Mesendoderm (in vitro differentiated cells): ENCODE measurements around the gene SPATA31E1.
"Not testable (repeated sequence)": the region's sequence is repeated elsewhere in the genome, so short reads cannot be mapped to it uniquely, and the experiment has no call there.

Experiments
- DNase-seq: peaks from one replicate; pipeline ENCODE4 v3.0.0; 2013
- H2AK5ac ChIP-seq: 2 replicates; pipeline ENCODE4 v1.6.1; 2013; ENCODE audit warnings: low read length, inconsistent platforms
- H2BK120ac ChIP-seq: 2 replicates; pipeline ENCODE4 v1.6.1; 2013; ENCODE audit warnings: low read depth, mild to moderate bottlenecking, low read length, moderate library complexity, mixed read lengths
- H2BK15ac ChIP-seq: replicated peaks from 2 replicates; pipeline ENCODE4 v1.6.1; 2013; ENCODE audit warnings: low read depth, mild to moderate bottlenecking, moderate library complexity
- H2BK5ac ChIP-seq: 2 replicates; pipeline ENCODE4 v1.6.1; 2013; ENCODE audit warnings: low read length, inconsistent platforms
- H3K18ac ChIP-seq: 2 replicates; pipeline ENCODE4 v1.6.1; 2013; ENCODE audit warnings: mild to moderate bottlenecking, low read length, mixed read lengths
- H3K23ac ChIP-seq: one replicate; pipeline ENCODE4 v1.6.1; 2013; ENCODE audit warnings: low read length
- H3K27ac ChIP-seq: 2 replicates; pipeline ENCODE4 v1.5.1; 2013; ENCODE audit warnings: low read depth, mild to moderate bottlenecking, inconsistent platforms, low read length, moderate library complexity
- H3K27me3 ChIP-seq: 2 replicates; pipeline ENCODE4 v1.6.1; 2013; ENCODE audit warnings: low read length, control low read depth, mild to moderate bottlenecking, inconsistent platforms; ENCODE audit not compliant: insufficient read depth, poor library complexity
- H3K36me3 ChIP-seq: 2 replicates; pipeline ENCODE4 v1.6.1; 2013; ENCODE audit warnings: low read length, inconsistent platforms; ENCODE audit not compliant: control insufficient read depth, insufficient read depth
- H3K4ac ChIP-seq: one replicate; pipeline ENCODE4 v1.6.1; 2013; ENCODE audit warnings: low read depth, mild to moderate bottlenecking, low read length, moderate library complexity
- H3K4me1 ChIP-seq: 2 replicates; pipeline ENCODE4 v1.6.1; 2013; ENCODE audit warnings: low read depth, low read length, inconsistent platforms; ENCODE audit not compliant: control insufficient read depth
- H3K4me2 ChIP-seq: 2 replicates; pipeline ENCODE4 v1.6.1; 2013; ENCODE audit warnings: low read length
- H3K4me3 ChIP-seq: 2 replicates; pipeline ENCODE4 v1.5.1; 2013; ENCODE audit warnings: mild to moderate bottlenecking, low read length
- H3K56ac ChIP-seq: one replicate; pipeline ENCODE4 v1.6.1; 2013; ENCODE audit warnings: low read length
- H3K79me1 ChIP-seq: 2 replicates; pipeline ENCODE4 v1.6.1; 2013; ENCODE audit warnings: low read length, inconsistent platforms
- H3K79me2 ChIP-seq: 2 replicates; pipeline ENCODE4 v1.6.1; 2013; ENCODE audit warnings: mild to moderate bottlenecking, low read length; ENCODE audit not compliant: control insufficient read depth, insufficient read depth
- H3K9ac ChIP-seq: 2 replicates; pipeline ENCODE4 v1.6.1; 2013; ENCODE audit warnings: low read length, inconsistent platforms
- H4K5ac ChIP-seq: one replicate; pipeline ENCODE4 v1.6.1; 2013; ENCODE audit warnings: low read length
- H4K8ac ChIP-seq: one replicate; pipeline ENCODE4 v1.6.1; 2013; ENCODE audit warnings: low read depth, mild to moderate bottlenecking, control low read depth, low read length, moderate library complexity
- WGBS: extraction: QIAGEN DNeasy Blood & Tissue Kit; methylation state at CpG from one replicate; pipeline ENCODE4 v1.1.7; 2013; ENCODE audit warnings: low lambda C conversion rate, missing lambda C conversion rate; ENCODE audit not compliant: insufficient coverage; ENCODE audit errors: extremely low coverage; 5-methylcytosine and 5-hydroxymethylcytosine counted together

Gene SPATA31E1

GRCh38 chr9:87842878-87843585 is 39.6 kb upstream of the SPATA31E1 start:
- Histone ChIP-seq H3K4me3 (no peak overlapping the region), H3K4me2 (no peak overlapping the region), H3K27ac (no peak overlapping the region), H2BK120ac (no peak overlapping the region), H3K79me2 (no peaks in the 10 kb centered on the region), H3K23ac (no peak overlapping the region), H3K18ac (no peak overlapping the region), H4K8ac (no peak overlapping the region), H3K4ac (no peak overlapping the region), H3K79me1 (no peaks in the 10 kb centered on the region), H3K4me1 (no peaks in the 10 kb centered on the region), H3K27me3 (no peaks in the 10 kb centered on the region), H4K5ac (no peak overlapping the region), H3K9ac (no peak overlapping the region), H3K36me3 (no peaks in the 10 kb centered on the region), H2BK15ac (no peak overlapping the region), H2AK5ac (no peak overlapping the region), H2BK5ac (no peak overlapping the region), H3K56ac (no peak overlapping the region)
- WGBS, result no CpG with 5 or more reads among the region's 28 CpGs
- no peak for DNase-seq

GRCh38 chr9:87844506-87844905 is 38.2 kb upstream of the SPATA31E1 start:
- Histone ChIP-seq H3K4me1 (no peaks in the 10 kb centered on the region), H4K5ac (no peak overlapping the region), H2AK5ac (no peak overlapping the region), H3K4me2 (no peak overlapping the region), H2BK5ac (no peak overlapping the region), H3K4me3 (no peak overlapping the region), H3K56ac (no peak overlapping the region), H3K18ac (no peak overlapping the region), H3K79me2 (no peaks in the 10 kb centered on the region), H3K9ac (no peak overlapping the region), H3K27me3 (no peaks in the 10 kb centered on the region), H3K36me3 (no peaks in the 10 kb centered on the region), H2BK120ac (no peak overlapping the region), H2BK15ac (no peak overlapping the region), H3K4ac (no peak overlapping the region), H3K23ac (no peak overlapping the region), H3K79me1 (no peaks in the 10 kb centered on the region), H4K8ac (no peak overlapping the region), H3K27ac (no peak overlapping the region)
- WGBS, result no CpG with 5 or more reads among the region's 2 CpGs
- DNase-seq, result no peak

- H2AK5ac ChIP-seq, H3K4me2 ChIP-seq, H2BK5ac ChIP-seq, H3K79me1 ChIP-seq, H4K8ac ChIP-seq, H3K9ac ChIP-seq, H3K56ac ChIP-seq, H3K23ac ChIP-seq, H2BK15ac ChIP-seq, H3K27ac ChIP-seq, H3K36me3 ChIP-seq, H3K4me3 ChIP-seq, H3K79me2 ChIP-seq, H4K5ac ChIP-seq, H3K4ac ChIP-seq, DNase-seq, H3K27me3 ChIP-seq, H2BK120ac ChIP-seq, H3K18ac ChIP-seq, H3K4me1 ChIP-seq: not testable (repeated sequence)
- WGBS, result no CpG with 5 or more reads among the region's 2 CpGs
Observed at GRCh38 chr9:87847817-87848216, 34.9 kb upstream of the SPATA31E1 start.

- Histone ChIP-seq H2BK5ac (no peak overlapping the region), H3K9ac (no peak overlapping the region), H2AK5ac (no peak overlapping the region), H3K4me1 (no peaks in the 10 kb centered on the region), H3K4me3 (no peak overlapping the region), H4K8ac (no peak overlapping the region), H3K23ac (no peak overlapping the region), H3K4me2 (no peak overlapping the region), H3K27me3 (no peaks in the 10 kb centered on the region), H3K4ac (no peak overlapping the region), H3K18ac (no peak overlapping the region), H3K79me2 (no peaks in the 10 kb centered on the region), H3K56ac (no peak overlapping the region), H3K36me3 (no peaks in the 10 kb centered on the region), H2BK120ac (no peak overlapping the region), H3K27ac (no peak overlapping the region), H2BK15ac (no peak overlapping the region), H3K79me1 (no peaks in the 10 kb centered on the region), H4K5ac (no peak overlapping the region)
- no CpG with 5 or more reads among the region's 3 CpGs for WGBS
- no peak for DNase-seq
Observed at GRCh38 chr9:87849144-87849758, 33.4 kb upstream of the SPATA31E1 start.

DNA sequence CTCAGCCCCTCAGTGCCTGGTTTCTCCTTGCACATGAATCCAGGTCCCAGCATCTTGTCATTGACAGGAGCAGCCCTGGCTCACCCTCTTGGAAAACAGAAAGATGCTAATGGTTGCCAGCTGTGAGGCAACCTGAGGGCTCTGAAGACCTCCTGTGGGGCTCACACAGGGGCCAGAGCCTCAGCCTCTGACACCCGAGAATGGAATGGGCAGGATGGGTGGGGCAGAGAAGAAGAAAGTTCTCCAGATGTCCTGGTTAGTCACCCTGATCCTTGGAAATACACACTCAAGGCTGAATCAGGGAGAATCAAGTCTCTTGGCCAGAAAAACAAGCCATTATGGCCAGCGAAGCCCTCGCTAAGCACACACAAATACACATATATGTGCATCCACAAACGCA is 32.3 kb upstream of the SPATA31E1 start:
- H3K4me2 ChIP-seq, result no peak overlapping the region
- H3K4me1 ChIP-seq, result no peaks in the 10 kb centered on the region
- no peak overlapping the region for H2BK5ac ChIP-seq
- no peak for DNase-seq
- no peak overlapping the region for H3K27ac ChIP-seq
- H2AK5ac ChIP-seq, result no peak overlapping the region
- WGBS, result no CpG with 5 or more reads among the region's 4 CpGs
- no peak overlapping the region for H3K4ac ChIP-seq
- H3K27me3 ChIP-seq, result no peaks in the 10 kb centered on the region
- H3K4me3 ChIP-seq, result no peak overlapping the region
- H3K56ac ChIP-seq, result no peak overlapping the region
- H3K23ac ChIP-seq, result no peak overlapping the region
- no peak overlapping the region for H3K18ac ChIP-seq
- no peak overlapping the region for H4K8ac ChIP-seq
- no peak overlapping the region for H2BK120ac ChIP-seq
- H3K9ac ChIP-seq, result no peak overlapping the region
- no peaks in the 10 kb centered on the region for H3K36me3 ChIP-seq
- H2BK15ac ChIP-seq, result no peak overlapping the region
- H3K79me1 ChIP-seq, result no peaks in the 10 kb centered on the region
- no peak overlapping the region for H4K5ac ChIP-seq
- H3K79me2 ChIP-seq, result no peaks in the 10 kb centered on the region

GRCh38 chr9:87851186-87851585 is 31.5 kb upstream of the SPATA31E1 start:
- not testable (repeated sequence) for H2BK15ac ChIP-seq, H3K4me2 ChIP-seq, H3K23ac ChIP-seq, H3K27me3 ChIP-seq, DNase-seq, H4K8ac ChIP-seq, H2BK5ac ChIP-seq, H3K4me1 ChIP-seq, H3K18ac ChIP-seq, H3K79me1 ChIP-seq, H4K5ac ChIP-seq, H3K4ac ChIP-seq, H3K36me3 ChIP-seq, H3K4me3 ChIP-seq, H3K27ac ChIP-seq, H3K79me2 ChIP-seq, H2AK5ac ChIP-seq, H3K9ac ChIP-seq, H3K56ac ChIP-seq, H2BK120ac ChIP-seq
- WGBS, result no CpG with 5 or more reads among the region's 4 CpGs
